Neural progenitor cell (in vitro differentiated cells): Measurements from ENCODE around the gene GREM1. TPM values are rescaled to one million over a fixed set of nuclear protein-coding genes. Genes with fewer than 3 reads are reported as not detected.

Experiments used
- DNase-seq: peaks from one replicate; pipeline ENCODE4 v3.0.0-alpha.2; 2016; ENCODE audit warnings: low spot score
- H2AFZ ChIP-seq: fragments of 200-600 bp; sonication (generic); replicated peaks from 2 replicates; pipeline ENCODE4 v1.6.1; 2016; ENCODE audit warnings: antibody characterized with exemption
- H3F3A ChIP-seq: fragments of 200-600 bp; sonication (generic); 2 replicates; pipeline ENCODE4 v1.6.1; 2016; ENCODE audit warnings: antibody characterized with exemption, low read depth
- H3K27ac ChIP-seq: fragments of 200-600 bp; sonication (generic); 2 replicates; pipeline ENCODE4 v1.5.1; 2016; ENCODE audit warnings: mild to moderate bottlenecking
- H3K27me3 ChIP-seq: fragments of 200-600 bp; sonication (generic); 2 replicates; pipeline ENCODE4 v1.6.1; 2016; ENCODE audit warnings: mild to moderate bottlenecking, moderate library complexity
- H3K36me3 ChIP-seq: fragments of 200-600 bp; sonication (generic); 2 replicates; pipeline ENCODE4 v1.5.1; 2016
- H3K4me1 ChIP-seq: fragments of 200-600 bp; sonication (generic); 2 replicates; pipeline ENCODE4 v1.6.1; 2016; ENCODE audit warnings: mixed run types
- H3K4me2 ChIP-seq: fragments of 200-600 bp; sonication (generic); 2 replicates; pipeline ENCODE4 v1.6.1; 2016
- H3K4me3 ChIP-seq: fragments of 200-600 bp; sonication (generic); 2 replicates; pipeline ENCODE4 v1.5.1; 2016
- H3K79me2 ChIP-seq: fragments of 200-600 bp; sonication (generic); 2 replicates; pipeline ENCODE4 v1.6.1; 2016; ENCODE audit warnings: low read depth
- H3K9ac ChIP-seq: fragments of 200-600 bp; sonication (generic); 2 replicates; pipeline ENCODE4 v1.6.1; 2016
- H3K9me3 ChIP-seq: fragments of 200-600 bp; sonication (generic); 2 replicates; pipeline ENCODE4 v1.5.1; 2016; ENCODE audit warnings: low read depth
- H4K20me1 ChIP-seq: fragments of 200-600 bp; sonication (generic); 2 replicates; pipeline ENCODE4 v1.6.1; 2016; ENCODE audit warnings: low read depth
- H3K27ac Mint-ChIP-seq: 3 replicates; pipeline ENCODE4 v1.8.0; 2021; ENCODE audit warnings: mixed read lengths
- H3K27me3 Mint-ChIP-seq: 2 replicates; pipeline ENCODE4 v1.8.0; 2022; ENCODE audit warnings: low read depth, mild to moderate bottlenecking, inconsistent platforms, moderate library complexity, mixed read lengths; ENCODE audit not compliant: insufficient read depth
- H3K36me3 Mint-ChIP-seq: 3 replicates; pipeline ENCODE4 v1.8.0; 2021; ENCODE audit warnings: mixed read lengths
- H3K4me1 Mint-ChIP-seq: 3 replicates; pipeline ENCODE4 v1.8.0; 2021; ENCODE audit warnings: mixed read lengths
- H3K4me3 Mint-ChIP-seq: 3 replicates; pipeline ENCODE4 v1.8.0; 2021; ENCODE audit warnings: mild to moderate bottlenecking, moderate library complexity, mixed read lengths
- H3K9me3 Mint-ChIP-seq: 3 replicates; pipeline ENCODE4 v1.8.0; 2020; ENCODE audit warnings: mixed read lengths
- EZH2 ChIP-seq: fragments of 200-600 bp; sonication (generic); IDR thresholded peaks from 2 replicates; pipeline ENCODE4 v1.6.1; 2017; ENCODE audit warnings: antibody characterized with exemption, mild to moderate bottlenecking, moderate library complexity
- EZH2phosphoT487 ChIP-seq: fragments of 200-600 bp; sonication (generic); IDR thresholded peaks from 2 replicates; pipeline ENCODE4 v1.6.1; 2017; ENCODE audit warnings: antibody characterized with exemption
- total RNA-seq: library from RNA; depleted of rRNA; stranded (reverse); fragments of >200 nt; gene quantifications from 2 replicates; pipeline ENCODE4 v1.2.3, GENCODE V29; 2015; ENCODE audit warnings: low replicate concordance
- TF ChIP-seq, protein P1 (sequence below): fragments of 200-600 bp; sonication (generic); IDR thresholded peaks from 2 replicates; pipeline ENCODE4 v1.5.1; 2017; ENCODE audit warnings: antibody characterized with exemption, mild to moderate bottlenecking

GREM1 gene
- total RNA-seq, 1 donor from 2014 or later, result 4.4 TPM

DNA sequence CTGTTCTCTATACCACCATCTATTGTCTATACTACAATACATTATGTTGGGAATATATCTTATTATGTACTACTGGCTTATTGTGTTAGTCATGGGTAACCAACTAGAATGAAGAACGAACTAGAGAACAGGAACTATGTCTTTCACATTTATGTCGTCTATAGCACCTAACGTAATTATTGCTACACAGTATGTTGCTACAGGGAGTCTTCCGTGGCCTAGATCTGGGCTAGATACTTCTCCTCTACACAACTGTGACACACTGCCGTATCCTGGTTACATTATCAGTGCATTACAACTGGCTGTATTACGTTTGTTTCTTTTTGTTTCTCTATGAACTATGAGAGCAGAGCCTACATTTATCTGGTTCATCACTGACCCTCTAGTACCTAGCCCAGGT is 42.3 kb upstream of the GREM1 start:
- H3K27ac ChIP-seq, result no peak overlapping the region
- H3K27me3 ChIP-seq, result no peaks in the 10 kb centered on the region
- TF ChIP-seq EZH2phosphoT487, result no peak
- TF ChIP-seq EZH2, result no peak
- TF ChIP-seq, protein P1, sequence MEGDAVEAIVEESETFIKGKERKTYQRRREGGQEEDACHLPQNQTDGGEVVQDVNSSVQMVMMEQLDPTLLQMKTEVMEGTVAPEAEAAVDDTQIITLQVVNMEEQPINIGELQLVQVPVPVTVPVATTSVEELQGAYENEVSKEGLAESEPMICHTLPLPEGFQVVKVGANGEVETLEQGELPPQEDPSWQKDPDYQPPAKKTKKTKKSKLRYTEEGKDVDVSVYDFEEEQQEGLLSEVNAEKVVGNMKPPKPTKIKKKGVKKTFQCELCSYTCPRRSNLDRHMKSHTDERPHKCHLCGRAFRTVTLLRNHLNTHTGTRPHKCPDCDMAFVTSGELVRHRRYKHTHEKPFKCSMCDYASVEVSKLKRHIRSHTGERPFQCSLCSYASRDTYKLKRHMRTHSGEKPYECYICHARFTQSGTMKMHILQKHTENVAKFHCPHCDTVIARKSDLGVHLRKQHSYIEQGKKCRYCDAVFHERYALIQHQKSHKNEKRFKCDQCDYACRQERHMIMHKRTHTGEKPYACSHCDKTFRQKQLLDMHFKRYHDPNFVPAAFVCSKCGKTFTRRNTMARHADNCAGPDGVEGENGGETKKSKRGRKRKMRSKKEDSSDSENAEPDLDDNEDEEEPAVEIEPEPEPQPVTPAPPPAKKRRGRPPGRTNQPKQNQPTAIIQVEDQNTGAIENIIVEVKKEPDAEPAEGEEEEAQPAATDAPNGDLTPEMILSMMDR, result no peak
- no peak overlapping the region for H3K27ac Mint-ChIP-seq
- H2AFZ ChIP-seq, result no peak overlapping the region
- H4K20me1 ChIP-seq, result no peaks in the 10 kb centered on the region
- H3K27me3 Mint-ChIP-seq, result peaks cover 2% of the 10 kb centered on the region
- H3K4me2 ChIP-seq, result no peak overlapping the region
- H3K36me3 Mint-ChIP-seq, result no peaks in the 10 kb centered on the region
- H3K4me1 ChIP-seq, result peaks cover 10% of the 10 kb centered on the region
- no peaks in the 10 kb centered on the region for H3K36me3 ChIP-seq
- H3K4me3 Mint-ChIP-seq, result no peak overlapping the region
- H3K4me3 ChIP-seq, result no peak overlapping the region
- H3F3A ChIP-seq, result no peaks in the 10 kb centered on the region
- H3K9me3 ChIP-seq, result no peaks in the 10 kb centered on the region
- H3K9me3 Mint-ChIP-seq, result no peaks in the 10 kb centered on the region
- H3K4me1 Mint-ChIP-seq, result peaks cover 13% of the 10 kb centered on the region
- H3K79me2 ChIP-seq, result no peaks in the 10 kb centered on the region
- no peak overlapping the region for H3K9ac ChIP-seq
- DNase-seq, result no peak

DNA sequence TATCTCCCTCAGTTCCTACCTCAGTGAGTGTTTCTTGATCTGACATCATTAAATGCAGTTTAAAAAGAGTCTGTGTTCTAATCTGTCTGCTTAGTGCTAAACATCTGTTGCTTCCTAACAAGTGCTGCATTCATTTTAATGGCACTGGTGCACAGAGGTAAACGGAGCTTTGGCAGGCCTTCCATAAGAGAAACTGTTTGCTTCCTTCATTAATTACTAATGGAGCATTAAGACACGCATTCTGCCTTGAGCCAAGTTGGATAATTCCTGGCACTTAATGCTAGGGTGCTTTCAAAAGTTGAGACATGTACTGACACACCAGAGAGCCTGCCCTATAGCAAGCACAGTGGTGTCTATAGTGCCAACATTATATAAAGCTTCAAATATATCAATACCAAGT is 41.6 kb upstream of the GREM1 start:
- no peak for DNase-seq
- H3K36me3 ChIP-seq, result no peaks in the 10 kb centered on the region
- H3K9ac ChIP-seq, result no peak overlapping the region
- no peak for TF ChIP-seq EZH2phosphoT487
- no peak for TF ChIP-seq EZH2
- TF ChIP-seq, protein P1, result no peak
- no peak overlapping the region for H3K27ac Mint-ChIP-seq
- no peak overlapping the region for H3K4me2 ChIP-seq
- no peak overlapping the region for H2AFZ ChIP-seq
- peaks cover 8% of the 10 kb centered on the region for H3K4me1 Mint-ChIP-seq
- H3K27me3 Mint-ChIP-seq, result peaks cover 2% of the 10 kb centered on the region
- H3K4me3 Mint-ChIP-seq, result no peak overlapping the region
- H3F3A ChIP-seq, result no peaks in the 10 kb centered on the region
- H3K4me1 ChIP-seq, result peaks cover 10% of the 10 kb centered on the region
- no peaks in the 10 kb centered on the region for H3K9me3 ChIP-seq
- H3K79me2 ChIP-seq, result no peaks in the 10 kb centered on the region
- H3K27ac ChIP-seq, result no peak overlapping the region
- H3K36me3 Mint-ChIP-seq, result no peaks in the 10 kb centered on the region
- H4K20me1 ChIP-seq, result no peaks in the 10 kb centered on the region
- H3K27me3 ChIP-seq, result no peaks in the 10 kb centered on the region
- no peak overlapping the region for H3K4me3 ChIP-seq
- H3K9me3 Mint-ChIP-seq, result no peaks in the 10 kb centered on the region

DNA sequence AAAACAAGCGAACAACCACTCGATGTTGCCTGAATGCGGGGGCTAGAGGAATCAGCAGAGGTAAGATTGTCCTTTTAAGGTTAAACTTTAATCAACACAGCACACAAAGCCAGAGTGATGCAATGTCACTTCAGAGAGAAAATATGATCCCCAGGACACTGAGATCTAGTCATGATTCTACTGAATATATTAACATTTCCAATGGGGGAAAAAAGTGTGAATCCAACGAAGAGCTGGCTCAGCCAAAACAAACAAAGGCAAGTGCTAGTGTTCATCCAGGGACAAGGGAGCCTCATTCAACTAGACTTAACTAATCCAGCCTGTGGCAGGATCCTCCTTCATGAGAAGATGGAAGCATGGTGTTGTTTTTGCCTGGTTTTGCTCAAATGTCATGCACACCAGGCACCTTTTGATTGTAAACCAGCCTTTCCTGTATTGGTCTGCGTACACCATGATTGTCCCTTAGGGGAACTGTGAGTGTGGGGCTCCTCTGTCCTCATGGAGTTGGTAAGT is 40.5 kb upstream of the GREM1 start:
- no peaks in the 10 kb centered on the region for H3F3A ChIP-seq
- H3K36me3 ChIP-seq, result no peaks in the 10 kb centered on the region
- Mint-ChIP-seq H3K9me3 (no peaks in the 10 kb centered on the region), H3K27me3 (peaks cover 2% of the 10 kb centered on the region), H3K36me3 (no peaks in the 10 kb centered on the region), H3K27ac (no peak overlapping the region), H3K4me1 (peaks cover 8% of the 10 kb centered on the region), H3K4me3 (no peak overlapping the region)
- DNase-seq, result peak; percentile 46
- H3K4me1 ChIP-seq, result peaks cover 10% of the 10 kb centered on the region
- TF ChIP-seq, protein P1, result no peak
- TF ChIP-seq EZH2 (no peak), EZH2phosphoT487 (no peak)
- no peaks in the 10 kb centered on the region for H4K20me1 ChIP-seq
- peak overlapping the region; percentile 44 for H2AFZ ChIP-seq
- no peaks in the 10 kb centered on the region for H3K79me2 ChIP-seq
- H3K27ac ChIP-seq, result no peak overlapping the region
- no peak overlapping the region for H3K9ac ChIP-seq
- H3K27me3 ChIP-seq, result no peaks in the 10 kb centered on the region
- H3K4me2 ChIP-seq, result peak overlapping the region; percentile 10
- H3K9me3 ChIP-seq, result no peaks in the 10 kb centered on the region
- no peak overlapping the region for H3K4me3 ChIP-seq
